Hematopoietic multipotent progenitor cell (in vitro differentiated cells): ENCODE measurements around the gene CLEC4A. TPM values are rescaled to one million over a fixed set of nuclear protein-coding genes. Genes with fewer than 3 reads are reported as not detected.
"Not testable (repeated sequence)": the region's sequence is repeated elsewhere in the genome, so short reads cannot be mapped to it uniquely, and the experiment has no call there.

Experiments used
- DNase-seq, 3 donors: peaks; one replicate each; pipeline ENCODE4 v3.0.0-alpha.2; 2011 to 2015; ENCODE audit warnings: low read depth in 2 of 3, low spot score in 2 of 3
- total RNA-seq: library from RNA; depleted of rRNA; stranded (reverse); fragments of >200 nt; gene quantifications from one replicate; pipeline ENCODE4 v1.2.3, GENCODE V29; 2012

The CLEC4A gene
- total RNA-seq, 1 donor: 0.27 TPM

- DNase-seq: not testable (repeated sequence)
Observed at GRCh38 chr12:8133636-8134397, 10.4 kb downstream of the CLEC4A start.

- DNase-seq: not testable (repeated sequence)
Observed at GRCh38 chr12:8134398-8134930, 11.0 kb downstream of the CLEC4A start.

DNA sequence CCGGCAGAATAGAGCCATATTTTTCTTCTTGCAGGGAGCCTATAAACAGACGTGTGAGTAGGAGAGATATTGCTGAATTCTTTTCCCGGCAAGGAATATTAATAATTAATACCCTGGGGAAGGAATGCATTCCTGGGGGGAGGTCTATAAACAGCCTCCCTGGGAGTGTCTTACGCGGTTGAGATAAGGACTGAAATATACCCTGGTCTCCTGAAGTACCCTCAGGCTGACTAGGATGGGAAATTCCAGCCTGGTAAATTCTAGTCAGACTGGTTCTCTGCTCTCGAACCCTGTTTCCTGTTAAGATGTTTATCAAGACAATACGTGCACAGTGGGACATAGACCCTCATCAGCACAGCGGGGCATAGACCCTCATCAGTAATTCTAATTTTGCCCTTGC lies 18.2 kb downstream of the CLEC4A start:
- not testable (repeated sequence) for DNase-seq

GRCh38 chr12:8143261-8143660 lies 19.8 kb downstream of the CLEC4A start:
- peak in 2 of 3 donors; percentile 36 to 65 for DNase-seq

DNA sequence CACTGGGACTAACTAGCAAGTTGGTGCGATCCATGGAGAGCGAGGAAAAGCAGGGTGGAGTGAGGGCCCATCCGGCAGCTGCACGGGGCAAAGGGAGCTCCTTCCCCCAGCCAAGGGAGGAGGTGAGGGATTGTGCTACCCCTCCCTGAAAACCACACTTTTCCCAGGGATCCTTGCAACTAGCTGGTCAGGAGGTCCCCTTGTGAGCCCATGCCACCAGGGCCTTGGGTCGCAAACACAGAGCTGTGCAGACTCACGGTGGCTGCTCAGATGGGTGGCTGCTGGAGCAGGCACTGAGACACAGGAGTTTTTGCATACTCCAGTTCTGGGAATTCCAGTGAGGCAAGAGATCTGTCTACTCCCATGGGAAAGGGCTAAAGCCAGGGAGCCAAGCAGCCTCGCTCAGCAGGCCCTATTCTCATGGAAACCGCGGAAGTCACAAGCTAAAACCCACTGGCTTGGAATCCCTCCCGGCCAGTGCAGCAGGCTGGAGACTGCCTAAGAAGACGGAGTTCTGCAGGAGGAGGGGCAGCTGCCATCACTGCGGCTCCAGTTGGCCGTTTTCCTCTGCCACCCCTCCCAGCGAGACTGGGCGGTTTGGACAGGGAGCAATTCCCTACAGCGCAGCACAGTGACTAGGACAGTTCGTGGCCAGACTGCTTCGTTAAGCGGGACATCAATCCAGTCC lies 22.5 kb downstream of the CLEC4A start:
- no peak for DNase-seq

DNA sequence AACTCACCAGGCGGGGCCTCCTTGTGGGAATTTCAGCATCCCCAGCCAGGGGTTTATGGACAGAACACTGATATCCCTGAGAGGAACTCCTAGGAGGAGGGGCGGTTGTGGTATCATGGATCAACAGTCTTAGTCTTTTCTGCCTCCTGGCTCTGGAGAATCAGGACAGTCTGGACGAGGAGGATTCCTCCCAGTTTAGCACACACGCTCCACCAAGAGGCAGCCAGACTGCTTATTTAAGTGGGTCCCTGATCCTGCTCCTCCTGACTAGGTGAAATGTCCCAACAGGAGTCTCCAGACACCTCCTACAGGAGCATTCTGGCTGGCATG lies 23.0 kb downstream of the CLEC4A start:
- no peak for DNase-seq

DNA sequence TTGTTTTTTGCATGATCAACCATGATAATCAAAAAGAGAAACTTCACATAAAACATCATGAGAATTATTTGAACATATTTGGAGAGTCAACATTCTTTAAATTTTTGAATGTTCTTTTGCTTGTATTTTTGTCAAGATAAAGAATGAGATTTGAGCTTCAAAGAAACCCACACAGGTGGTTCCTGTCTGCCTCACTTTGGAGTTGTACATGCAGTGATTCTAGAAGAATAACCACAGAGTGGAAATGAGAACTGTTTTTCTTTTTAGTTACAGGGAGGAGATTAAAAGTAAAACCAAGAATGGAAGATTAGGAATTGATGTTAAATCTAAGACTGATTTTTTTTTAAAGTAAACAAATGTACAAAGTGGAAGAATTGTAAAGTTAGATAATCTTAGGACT lies 31.1 kb downstream of the CLEC4A start:
- DNase-seq: peak in 2 of 3 donors; percentile 21 to 61

GRCh38 chr12:8156416-8156815 lies 33.0 kb downstream of the CLEC4A start:
- DNase-seq: no peak

GRCh38 chr12:8156845-8157244 lies 33.4 kb downstream of the CLEC4A start, which contains the start of gene ZNF705A:
Gene ZNF705A, plus strand, starts transcription at chr12:8157015. Its CDS starts 15,611 bp downstream, at chr12:8172626.
- DNase-seq: peak in 2 of 3 donors; percentile 70 to 71

DNA sequence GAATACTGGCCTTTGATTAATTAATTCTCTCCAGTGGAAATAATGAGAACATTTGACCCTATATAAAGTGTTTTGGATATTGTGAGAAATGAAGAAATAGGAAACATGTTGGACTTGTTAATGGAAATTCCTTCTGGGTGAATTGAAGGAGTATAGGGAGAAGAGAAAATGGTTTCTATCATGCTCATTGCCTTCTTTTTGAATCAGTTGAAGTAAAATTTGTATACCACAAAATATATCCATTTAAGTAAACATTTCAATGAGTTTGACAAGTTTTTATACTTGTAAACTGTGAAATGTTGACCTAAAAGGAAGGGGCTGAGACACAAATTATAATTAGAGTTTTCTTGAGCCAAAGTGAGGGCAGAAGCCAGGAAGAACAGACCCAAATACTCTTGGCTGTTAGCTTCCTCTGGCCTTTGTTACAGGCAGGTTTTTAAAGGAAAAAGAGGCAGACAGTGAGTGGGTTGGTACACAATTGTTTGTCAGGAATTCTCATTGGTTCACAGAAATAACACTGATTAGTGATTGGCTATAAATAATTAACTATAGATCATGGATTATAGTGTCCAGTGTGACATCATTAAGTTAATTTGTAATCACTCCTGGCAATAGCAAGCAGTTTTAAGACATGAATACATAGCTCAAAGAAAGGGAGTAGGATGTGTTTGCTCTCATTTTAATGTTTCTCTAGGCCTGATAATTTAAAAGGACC lies 34.2 kb downstream of the CLEC4A start:
- no peak for DNase-seq

DNA sequence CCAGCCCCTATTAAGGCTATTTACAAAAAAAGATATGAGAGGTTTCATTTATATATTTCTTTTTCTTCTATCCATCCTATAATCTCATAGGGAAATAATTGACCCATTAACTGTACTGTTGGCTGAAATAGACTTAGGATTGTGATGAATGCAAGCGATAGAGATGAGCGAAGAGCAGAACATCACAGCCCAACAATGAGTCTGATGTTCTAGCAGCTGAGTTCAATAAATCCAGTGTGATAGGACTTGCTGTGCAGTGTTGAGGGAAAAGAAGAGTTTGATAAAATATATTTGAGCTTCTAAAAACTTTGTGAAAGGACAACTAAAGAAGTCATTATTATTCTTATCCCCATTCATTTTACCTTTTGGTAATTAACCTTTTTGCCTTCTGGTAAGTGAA lies 49.5 kb downstream of the CLEC4A start:
- DNase-seq: not testable (repeated sequence)

- DNase-seq: peak; percentile 45 to 65 (median 49)
Observed at GRCh38 chr12:8179989-8180585, 56.7 kb downstream of the CLEC4A start.

DNA sequence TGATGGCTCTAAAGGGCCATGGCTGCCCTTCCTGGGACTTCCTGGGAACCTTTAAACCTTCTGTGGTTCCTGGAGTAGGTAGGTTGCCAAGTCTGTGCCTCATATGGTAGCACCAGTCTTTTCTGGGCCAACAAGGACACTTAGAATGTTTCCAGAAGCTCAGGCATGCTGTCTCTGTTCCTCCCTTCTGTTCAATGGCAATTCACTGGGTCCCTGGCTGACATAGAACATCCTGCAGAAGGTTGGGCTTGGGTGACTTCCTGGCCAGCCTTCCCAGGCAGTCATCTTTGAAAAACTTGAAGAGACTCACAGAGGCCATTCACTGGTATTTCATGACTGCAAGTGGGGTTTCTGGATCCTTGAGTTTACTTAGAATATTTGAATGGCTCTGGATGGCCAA lies 57.9 kb downstream of the CLEC4A start:
- not testable (repeated sequence) for DNase-seq

DNA sequence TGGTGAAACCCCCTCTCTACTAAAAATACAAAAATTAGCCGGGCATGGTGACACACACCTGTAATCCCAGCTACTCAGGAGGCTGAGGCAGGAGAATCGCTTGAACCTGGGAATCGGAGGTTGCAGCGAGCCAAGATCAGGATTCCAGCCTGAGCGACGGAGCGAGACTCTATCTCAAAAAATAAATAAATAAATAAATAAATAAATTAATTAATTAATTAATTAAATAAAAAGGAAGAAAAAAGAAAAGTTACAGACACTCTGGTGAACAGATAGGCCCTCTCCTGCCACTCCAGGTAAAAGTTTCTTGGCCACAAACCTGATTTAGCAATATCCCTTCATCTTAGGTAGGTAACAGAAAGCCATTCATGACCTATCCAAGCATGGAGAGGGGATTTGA lies 59.5 kb downstream of the CLEC4A start:
- not testable (repeated sequence) for DNase-seq

DNA sequence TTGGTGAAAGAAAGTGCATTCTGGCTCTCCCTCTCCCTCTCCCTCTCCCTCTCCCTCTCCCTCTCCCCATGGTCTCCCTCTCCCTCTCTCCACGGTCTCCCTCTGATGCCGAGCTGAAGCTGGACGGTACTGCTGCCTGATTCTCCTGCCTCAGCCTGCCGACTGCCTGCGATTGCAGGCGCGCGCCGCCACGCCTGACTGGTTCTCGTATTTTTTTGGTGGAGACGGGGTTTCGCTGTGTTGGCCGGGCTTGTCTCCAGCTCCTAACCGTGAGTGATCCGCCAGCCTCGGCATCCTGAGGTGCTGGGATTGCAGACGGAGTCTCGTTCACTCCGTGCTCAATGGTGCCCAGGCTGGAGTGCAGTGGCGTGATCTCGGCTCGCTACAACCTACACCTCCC lies 59.9 kb downstream of the CLEC4A start:
- not testable (repeated sequence) for DNase-seq

DNA sequence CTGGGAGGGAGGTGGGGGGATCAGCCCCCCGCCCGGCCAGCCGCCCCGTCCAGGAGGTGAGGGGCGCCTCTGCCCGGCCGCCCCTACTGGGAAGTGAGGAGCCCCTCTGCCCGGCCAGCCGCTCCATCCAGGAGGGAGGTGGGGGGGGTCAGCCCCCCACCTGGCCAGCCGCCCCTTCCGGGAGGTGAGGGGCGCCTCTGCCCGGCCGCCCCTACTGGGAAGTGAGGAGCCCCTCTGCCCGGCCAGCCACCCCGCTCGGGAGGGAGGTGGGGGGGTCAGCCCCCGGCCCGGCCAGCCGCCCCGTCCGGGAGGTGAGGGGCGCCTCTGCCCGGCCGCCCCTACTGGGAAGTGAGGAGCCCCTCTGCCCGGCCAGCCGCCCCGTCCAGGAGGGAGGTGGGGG lies 60.8 kb downstream of the CLEC4A start:
- DNase-seq: not testable (repeated sequence)

- not testable (repeated sequence) for DNase-seq
Observed at GRCh38 chr12:8188088-8188487, 64.7 kb downstream of the CLEC4A start.
